GM18873 (cell line): ENCODE data around the gene CBLL1.

Experiments used
- ATAC-seq: cut with Tn5 transposase; IDR thresholded peaks from one replicate; pipeline ENCODE4 v1.9.1; 2021; ENCODE audit warnings: mild to moderate bottlenecking, moderate library complexity, moderate number of reproducible peaks; ENCODE audit not compliant: unreplicated experiment, low FRiP score

CBLL1 gene

GRCh38 chr7:107809179-107809578, 65.2 kb downstream of the CBLL1 start:
- no peak for ATAC-seq

GRCh38 chr7:107810626-107811025, 66.7 kb downstream of the CBLL1 start:
- ATAC-seq, result no peak
